ENCODE data around the gene MORC3.
"Not testable (repeated sequence)": the region's sequence is repeated elsewhere in the genome, so short reads cannot be mapped to it uniquely, and the experiment has no call there.

The MORC3 gene

DNA sequence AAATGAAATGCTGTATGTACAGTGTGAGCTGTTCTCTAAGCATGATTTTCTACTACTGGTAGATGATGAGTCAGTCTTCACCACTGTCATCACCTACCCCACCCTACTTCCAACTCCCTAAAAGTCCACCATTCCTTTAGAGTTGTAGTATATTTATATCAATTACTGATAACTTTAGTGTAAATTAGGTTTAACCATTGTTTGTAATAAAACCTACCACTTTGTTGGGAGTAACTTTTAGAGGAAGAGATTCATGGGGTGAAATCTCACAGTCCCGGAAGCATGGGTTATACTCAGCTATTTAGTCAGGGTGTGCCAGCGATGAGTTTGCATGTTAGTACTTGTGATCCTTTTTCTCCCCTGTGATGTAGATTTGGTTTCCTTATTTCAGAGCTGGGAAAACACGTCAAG, 17.1 kb downstream of the MORC3 start:
- TF ChIP-seq, protein P1, sequence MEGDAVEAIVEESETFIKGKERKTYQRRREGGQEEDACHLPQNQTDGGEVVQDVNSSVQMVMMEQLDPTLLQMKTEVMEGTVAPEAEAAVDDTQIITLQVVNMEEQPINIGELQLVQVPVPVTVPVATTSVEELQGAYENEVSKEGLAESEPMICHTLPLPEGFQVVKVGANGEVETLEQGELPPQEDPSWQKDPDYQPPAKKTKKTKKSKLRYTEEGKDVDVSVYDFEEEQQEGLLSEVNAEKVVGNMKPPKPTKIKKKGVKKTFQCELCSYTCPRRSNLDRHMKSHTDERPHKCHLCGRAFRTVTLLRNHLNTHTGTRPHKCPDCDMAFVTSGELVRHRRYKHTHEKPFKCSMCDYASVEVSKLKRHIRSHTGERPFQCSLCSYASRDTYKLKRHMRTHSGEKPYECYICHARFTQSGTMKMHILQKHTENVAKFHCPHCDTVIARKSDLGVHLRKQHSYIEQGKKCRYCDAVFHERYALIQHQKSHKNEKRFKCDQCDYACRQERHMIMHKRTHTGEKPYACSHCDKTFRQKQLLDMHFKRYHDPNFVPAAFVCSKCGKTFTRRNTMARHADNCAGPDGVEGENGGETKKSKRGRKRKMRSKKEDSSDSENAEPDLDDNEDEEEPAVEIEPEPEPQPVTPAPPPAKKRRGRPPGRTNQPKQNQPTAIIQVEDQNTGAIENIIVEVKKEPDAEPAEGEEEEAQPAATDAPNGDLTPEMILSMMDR (conservative IDR thresholded peaks at IDR 0.05; ENCODE audit: control insufficient read depth, insufficient read depth, low read depth, low read length) = no peak
- DNase-seq (ENCODE audit: low read depth) = peak; percentile 83
- H3K4me3 ChIP-seq (ENCODE audit: control insufficient read depth, low read depth, low read length) = no peak overlapping the region

DNA sequence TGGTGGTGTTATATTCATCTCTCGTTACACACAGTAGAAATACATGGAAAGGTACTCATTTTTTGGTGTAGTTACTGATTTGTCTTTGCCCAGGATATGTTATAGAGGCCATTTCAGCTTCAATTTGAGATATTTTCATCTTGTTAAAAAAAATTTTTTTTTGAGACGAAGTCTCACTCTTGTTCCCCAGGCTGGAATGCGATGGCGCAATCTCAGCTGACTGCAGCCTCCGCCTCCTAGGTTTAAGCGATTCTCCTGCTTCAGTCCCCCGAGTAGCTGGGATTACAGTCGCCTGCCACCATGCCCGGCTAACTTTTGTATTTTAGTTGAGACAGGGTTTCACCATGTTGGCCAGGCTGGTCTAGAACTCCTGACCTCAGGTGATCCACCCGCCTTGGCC, 19.0 kb downstream of the MORC3 start:
- TF ChIP-seq, protein P1 (conservative IDR thresholded peaks at IDR 0.05; ENCODE audit: control insufficient read depth, insufficient read depth, low read depth, low read length) = no peak
- H3K4me3 ChIP-seq (ENCODE audit: control insufficient read depth, low read depth, low read length) = no peak overlapping the region
- DNase-seq (ENCODE audit: low read depth) = no peak

GRCh38 chr21:36342581-36342980, 22.6 kb downstream of the MORC3 start:
- DNase-seq (ENCODE audit: low read depth); H3K4me3 ChIP-seq (ENCODE audit: control insufficient read depth, low read depth, low read length): not testable (repeated sequence)

DNA sequence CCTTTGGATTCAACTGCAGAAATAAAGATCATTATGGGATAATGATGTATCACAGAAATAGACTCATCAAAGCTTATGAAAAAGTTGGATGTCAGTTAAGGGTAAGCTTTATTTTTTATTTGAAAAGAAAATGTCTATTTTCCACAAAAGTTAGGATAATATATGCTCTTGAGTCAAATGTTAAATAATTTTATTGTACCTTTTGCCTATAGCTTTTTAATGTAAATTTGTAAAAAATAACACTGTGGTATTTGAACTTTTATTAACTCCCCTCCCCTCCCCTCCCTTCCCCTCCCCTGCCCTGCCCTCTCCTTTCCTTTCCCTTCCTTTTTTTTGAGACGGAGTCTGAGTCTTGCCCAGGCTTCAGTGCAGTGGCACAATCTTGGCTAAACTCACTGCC, 24.9 kb downstream of the MORC3 start:
- H3K4me3 ChIP-seq (ENCODE audit: control insufficient read depth, low read depth, low read length) = no peak overlapping the region
- no peak for DNase-seq (ENCODE audit: low read depth)
- TF ChIP-seq, protein P1 (conservative IDR thresholded peaks at IDR 0.05; ENCODE audit: control insufficient read depth, insufficient read depth, low read depth, low read length) = no peak

GRCh38 chr21:36347278-36347961, 27.4 kb downstream of the MORC3 start:
- TF ChIP-seq, protein P1 (conservative IDR thresholded peaks at IDR 0.05; ENCODE audit: control insufficient read depth, insufficient read depth, low read depth, low read length) = no peak
- peak; percentile 29 for DNase-seq (ENCODE audit: low read depth)
- H3K4me3 ChIP-seq (ENCODE audit: control insufficient read depth, low read depth, low read length) = no peak overlapping the region

- DNase-seq (ENCODE audit: low read depth) = peak; percentile 35
- TF ChIP-seq, protein P1 (conservative IDR thresholded peaks at IDR 0.05; ENCODE audit: control insufficient read depth, insufficient read depth, low read depth, low read length) = no peak
- no peak overlapping the region for H3K4me3 ChIP-seq (ENCODE audit: control insufficient read depth, low read depth, low read length)
Observed at GRCh38 chr21:36347962-36348328, 27.9 kb downstream of the MORC3 start.

- no peak overlapping the region for H3K4me3 ChIP-seq (ENCODE audit: control insufficient read depth, low read depth, low read length)
- TF ChIP-seq, protein P1 (conservative IDR thresholded peaks at IDR 0.05; ENCODE audit: control insufficient read depth, insufficient read depth, low read depth, low read length) = no peak
- DNase-seq (ENCODE audit: low read depth) = no peak
Observed at GRCh38 chr21:36349315-36349714, 29.3 kb downstream of the MORC3 start.

Measured in fibroblast of mammary gland (primary cell).